Osteocyte (in vitro differentiated cells): ENCODE results near the gene DRD2. TPM values are rescaled to one million over a fixed set of nuclear protein-coding genes. Genes with fewer than 3 reads are reported as not detected.

Experiments
- DNase-seq: peaks from one replicate; pipeline ENCODE4 v3.0.0; 2021; ENCODE audit warnings: mixed read lengths; ENCODE audit not compliant: unreplicated experiment; ENCODE audit errors: extremely low spot score
- H3K27ac Mint-ChIP-seq: one replicate; pipeline ENCODE4 v1.8.0; 2021; ENCODE audit warnings: mild to moderate bottlenecking, mixed read lengths; ENCODE audit not compliant: unreplicated experiment
- H3K27me3 Mint-ChIP-seq: one replicate; pipeline ENCODE4 v1.8.0; 2021; ENCODE audit warnings: mixed read lengths; ENCODE audit not compliant: unreplicated experiment
- H3K36me3 Mint-ChIP-seq: one replicate; pipeline ENCODE4 v1.8.0; 2021; ENCODE audit warnings: mixed read lengths; ENCODE audit not compliant: unreplicated experiment
- H3K4me1 Mint-ChIP-seq: one replicate; pipeline ENCODE4 v1.8.0; 2021; ENCODE audit warnings: mixed read lengths; ENCODE audit not compliant: unreplicated experiment
- H3K4me3 Mint-ChIP-seq: one replicate; pipeline ENCODE4 v1.8.0; 2021; ENCODE audit warnings: mild to moderate bottlenecking, moderate library complexity, mixed read lengths; ENCODE audit not compliant: unreplicated experiment
- H3K9me3 Mint-ChIP-seq: one replicate; pipeline ENCODE4 v1.8.0; 2021; ENCODE audit warnings: mixed read lengths; ENCODE audit not compliant: unreplicated experiment
- CTCF ChIP-seq: fragments of 200-600 bp; sonication (generic); IDR thresholded peaks from 2 replicates; pipeline ENCODE4 v1.5.0; 2021; ENCODE audit warnings: antibody characterized with exemption, mild to moderate bottlenecking, moderate library complexity
- total RNA-seq: library from RNA; stranded (reverse); gene quantifications from 2 replicates; pipeline ENCODE4 v1.2.1, GENCODE V29; 2021

DRD2 gene
- total RNA-seq, 1 donor from 2014 or later: not detected

GRCh38 chr11:113426686-113427085, 48.5 kb downstream of the DRD2 start:
- TF ChIP-seq CTCF: no peak
- no peak for DNase-seq
- Mint-ChIP-seq H3K4me3 (no peak overlapping the region), H3K27me3 (no peaks in the 10 kb centered on the region), H3K27ac (no peak overlapping the region), H3K9me3 (no peaks in the 10 kb centered on the region), H3K4me1 (no peaks in the 10 kb centered on the region), H3K36me3 (no peaks in the 10 kb centered on the region)

GRCh38 chr11:113420808-113421207, 54.4 kb downstream of the DRD2 start:
- Mint-ChIP-seq H3K4me1 (no peaks in the 10 kb centered on the region), H3K4me3 (no peak overlapping the region), H3K27me3 (no peaks in the 10 kb centered on the region), H3K36me3 (no peaks in the 10 kb centered on the region), H3K27ac (no peak overlapping the region), H3K9me3 (no peaks in the 10 kb centered on the region)
- TF ChIP-seq CTCF: no peak
- DNase-seq: no peak

GRCh38 chr11:113419454-113420003, 55.7 kb downstream of the DRD2 start:
- Mint-ChIP-seq H3K27me3 (no peaks in the 10 kb centered on the region), H3K36me3 (no peaks in the 10 kb centered on the region), H3K4me1 (no peaks in the 10 kb centered on the region), H3K4me3 (no peak overlapping the region), H3K9me3 (no peaks in the 10 kb centered on the region), H3K27ac (no peak overlapping the region)
- DNase-seq: no peak
- TF ChIP-seq CTCF: no peak

- H3K4me3 Mint-ChIP-seq: no peak overlapping the region
- H3K9me3 Mint-ChIP-seq: no peaks in the 10 kb centered on the region
- H3K4me1 Mint-ChIP-seq: no peaks in the 10 kb centered on the region
- no peaks in the 10 kb centered on the region for H3K36me3 Mint-ChIP-seq
- H3K27ac Mint-ChIP-seq: no peak overlapping the region
- DNase-seq: no peak
- TF ChIP-seq CTCF: no peak
- no peaks in the 10 kb centered on the region for H3K27me3 Mint-ChIP-seq
Measured at GRCh38 chr11:113417428-113417827, 57.8 kb downstream of the DRD2 start.

- DNase-seq: no peak
- Mint-ChIP-seq H3K27me3 (no peaks in the 10 kb centered on the region), H3K4me3 (no peak overlapping the region), H3K4me1 (no peaks in the 10 kb centered on the region), H3K27ac (no peak overlapping the region), H3K9me3 (no peaks in the 10 kb centered on the region), H3K36me3 (no peaks in the 10 kb centered on the region)
- no peak for TF ChIP-seq CTCF
Measured at GRCh38 chr11:113415343-113415742, 59.9 kb downstream of the DRD2 start.
